ENCODE data around the gene SMARCC1. TPM values are rescaled to one million over a fixed set of nuclear protein-coding genes. Genes with fewer than 3 reads are reported as not detected.

SMARCC1 gene
- total and polyA plus RNA-seq, 4 donors: 12.5 to 66.8 (median 40.8) TPM

GRCh38 chr3:47628426-47628825 lies 153.3 kb downstream of the SMARCC1 start:
- Histone ChIP-seq H3K4me1 (ENCODE audit: control insufficient read depth in 1 of 2, insufficient read depth in 2 of 2, low read length in 2 of 2) (no peaks in the 10 kb centered on the region), H3K27me3 (ENCODE audit: control insufficient read depth in 1 of 2, insufficient read depth in 2 of 2, low read length in 1 of 2) (no peaks in the 10 kb centered on the region), H3K36me3 (ENCODE audit: control insufficient read depth in 1 of 2, insufficient read depth in 2 of 2, low read length in 1 of 2) (peaks cover 0 to 4% of the 10 kb centered on the region in 2 donors), H3K9me3 (ENCODE audit: control insufficient read depth, low read length) (no peaks in the 10 kb centered on the region), H3K4me3 (ENCODE audit: low read length in 2 of 2) (no peak overlapping the region), H3K27ac (ENCODE audit: low read depth in 1 of 2, low read length in 2 of 2) (no peak overlapping the region)
- intact Hi-C loops (cut with DNase I): no loop called here
- ATAC-seq (ENCODE audit: low FRiP score): no peak
- WGBS, 2 donors: 86 to 88% methylated on average over 6 of the region's 6 CpGs
- DNase-seq: no peak

- no peak for ATAC-seq (ENCODE audit: low FRiP score)
- H3K9me3 ChIP-seq (ENCODE audit: control insufficient read depth, low read length): no peaks in the 10 kb centered on the region
- peaks cover 0 to 11% of the 10 kb centered on the region in 2 donors for H3K36me3 ChIP-seq (ENCODE audit: control insufficient read depth in 1 of 2, insufficient read depth in 2 of 2, low read length in 1 of 2)
- 83% methylated on average over 3 of the region's 3 CpGs for WGBS, 2 donors
- intact Hi-C loops (cut with DNase I): no loop called here
- H3K4me3 ChIP-seq (ENCODE audit: low read length in 2 of 2): no peak overlapping the region
- no peak overlapping the region for H3K27ac ChIP-seq (ENCODE audit: low read depth in 1 of 2, low read length in 2 of 2)
- no peaks in the 10 kb centered on the region for H3K27me3 ChIP-seq (ENCODE audit: control insufficient read depth in 1 of 2, insufficient read depth in 2 of 2, low read length in 1 of 2)
- no peaks in the 10 kb centered on the region for H3K4me1 ChIP-seq (ENCODE audit: control insufficient read depth in 1 of 2, insufficient read depth in 2 of 2, low read length in 2 of 2)
- no peak for DNase-seq
These were observed 158.8 kb downstream of the SMARCC1 start for GRCh38 chr3:47622671-47623461.

GRCh38 chr3:47617086-47618010 lies 164.3 kb downstream of the SMARCC1 start:
- ATAC-seq (ENCODE audit: low FRiP score) (no peak), DNase-seq (no peak)
- H3K4me3 ChIP-seq (ENCODE audit: low read length in 2 of 2): no peak overlapping the region
- intact Hi-C loops (cut with DNase I): no loop called here
- 70 to 74% methylated on average over 5 of the region's 5 CpGs for WGBS, 2 donors
- H3K9me3 ChIP-seq (ENCODE audit: control insufficient read depth, low read length): no peaks in the 10 kb centered on the region
- no peaks in the 10 kb centered on the region for H3K27me3 ChIP-seq (ENCODE audit: control insufficient read depth in 1 of 2, insufficient read depth in 2 of 2, low read length in 1 of 2)
- H3K27ac ChIP-seq (ENCODE audit: low read depth in 1 of 2, low read length in 2 of 2): no peak overlapping the region
- H3K4me1 ChIP-seq (ENCODE audit: control insufficient read depth in 1 of 2, insufficient read depth in 2 of 2, low read length in 2 of 2): peaks cover 0 to 3% of the 10 kb centered on the region in 2 donors
- H3K36me3 ChIP-seq (ENCODE audit: control insufficient read depth in 1 of 2, insufficient read depth in 2 of 2, low read length in 1 of 2): peaks cover 0 to 9% of the 10 kb centered on the region in 2 donors

DNA sequence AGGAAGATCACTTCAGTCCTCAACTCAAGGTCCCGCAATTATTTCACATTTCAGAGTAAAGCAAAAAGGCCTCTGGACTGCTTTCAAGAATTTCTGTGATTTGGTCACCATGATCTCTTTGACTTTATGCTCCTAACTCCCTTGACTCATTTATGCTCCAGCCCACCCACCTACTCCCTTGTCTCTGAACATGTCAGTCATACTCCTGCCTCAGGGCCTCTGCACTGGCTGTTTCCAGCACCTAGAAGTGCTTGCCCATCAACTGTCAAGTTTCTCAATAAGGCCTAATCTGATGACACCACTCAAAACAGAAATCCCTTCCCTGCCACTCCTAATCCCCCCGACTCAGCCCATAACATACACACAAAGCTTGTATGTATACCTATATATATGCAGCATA lies 166.9 kb downstream of the SMARCC1 start:
- Histone ChIP-seq H3K36me3 (ENCODE audit: control insufficient read depth in 1 of 2, insufficient read depth in 2 of 2, low read length in 1 of 2) (peaks cover 2 to 12% of the 10 kb centered on the region in 2 donors), H3K4me3 (ENCODE audit: low read length in 2 of 2) (no peak overlapping the region), H3K27me3 (ENCODE audit: control insufficient read depth in 1 of 2, insufficient read depth in 2 of 2, low read length in 1 of 2) (no peaks in the 10 kb centered on the region), H3K27ac (ENCODE audit: low read depth in 1 of 2, low read length in 2 of 2) (no peak overlapping the region), H3K9me3 (ENCODE audit: control insufficient read depth, low read length) (no peaks in the 10 kb centered on the region), H3K4me1 (ENCODE audit: control insufficient read depth in 1 of 2, insufficient read depth in 2 of 2, low read length in 2 of 2) (peaks cover 0 to 10% of the 10 kb centered on the region in 2 donors)
- intact Hi-C loops (cut with DNase I): loop anchor here in 1 of 2 donors (5.0 kb wide), 1 partner anchor 188 kb away; the partner anchor contains the start of gene DHX30
- no peak for ATAC-seq (ENCODE audit: low FRiP score)
- no peak for DNase-seq
- WGBS, 2 donors: 97 to 98% methylated on average over 2 of the region's 2 CpGs

DNA sequence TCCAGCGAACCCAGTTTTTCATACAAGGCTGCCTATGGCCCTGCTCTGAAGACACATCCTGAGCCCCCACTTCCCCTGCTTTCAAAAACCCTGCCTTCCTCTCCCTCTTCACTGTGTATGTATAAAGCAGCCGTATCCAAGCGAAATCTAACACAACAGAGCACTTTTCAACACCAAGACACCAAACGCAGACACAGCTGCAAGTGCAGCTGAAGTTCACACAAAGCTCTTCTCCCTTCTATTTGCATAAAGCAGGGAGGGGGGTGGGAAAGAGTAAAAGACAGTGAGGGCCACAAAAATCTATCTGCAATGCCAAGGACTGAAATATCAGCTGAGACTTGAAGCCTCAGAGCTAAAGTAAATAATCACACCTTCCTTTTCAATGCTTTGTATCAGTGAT lies 168.0 kb downstream of the SMARCC1 start:
- Histone ChIP-seq H3K9me3 (ENCODE audit: control insufficient read depth, low read length) (no peaks in the 10 kb centered on the region), H3K27ac (ENCODE audit: low read depth in 1 of 2, low read length in 2 of 2) (peak overlapping the region in 1 of 2 donors; percentile 11), H3K4me3 (ENCODE audit: low read length in 2 of 2) (no peak overlapping the region), H3K4me1 (ENCODE audit: control insufficient read depth in 1 of 2, insufficient read depth in 2 of 2, low read length in 2 of 2) (peaks cover 0 to 10% of the 10 kb centered on the region in 2 donors), H3K36me3 (ENCODE audit: control insufficient read depth in 1 of 2, insufficient read depth in 2 of 2, low read length in 1 of 2) (peaks cover 3 to 5% of the 10 kb centered on the region in 2 donors), H3K27me3 (ENCODE audit: control insufficient read depth in 1 of 2, insufficient read depth in 2 of 2, low read length in 1 of 2) (no peaks in the 10 kb centered on the region)
- intact Hi-C loops (cut with DNase I): loop anchor here in 1 of 2 donors (5.0 kb wide), 1 partner anchor 189 kb away; the partner anchor contains the start of gene DHX30
- DNase-seq: no peak
- 83 to 89% methylated on average over 4 of the region's 4 CpGs for WGBS, 2 donors
- no peak for ATAC-seq (ENCODE audit: low FRiP score)

GRCh38 chr3:47612879-47613278 lies 168.8 kb downstream of the SMARCC1 start:
- Histone ChIP-seq H3K9me3 (ENCODE audit: control insufficient read depth, low read length) (no peaks in the 10 kb centered on the region), H3K4me1 (ENCODE audit: control insufficient read depth in 1 of 2, insufficient read depth in 2 of 2, low read length in 2 of 2) (peaks cover 0 to 10% of the 10 kb centered on the region in 2 donors), H3K27ac (ENCODE audit: low read depth in 1 of 2, low read length in 2 of 2) (peak overlapping the region in 1 of 2 donors; percentile 59), H3K4me3 (ENCODE audit: low read length in 2 of 2) (peak overlapping the region in 1 of 2 donors; percentile 20), H3K36me3 (ENCODE audit: control insufficient read depth in 1 of 2, insufficient read depth in 2 of 2, low read length in 1 of 2) (peaks cover 3% of the 10 kb centered on the region in 2 donors), H3K27me3 (ENCODE audit: control insufficient read depth in 1 of 2, insufficient read depth in 2 of 2, low read length in 1 of 2) (no peaks in the 10 kb centered on the region)
- DNase-seq (no peak), ATAC-seq (ENCODE audit: low FRiP score) (no peak)
- WGBS, 2 donors: 71 to 94% methylated on average over 2 of the region's 2 CpGs
- intact Hi-C loops (cut with DNase I): loop anchor here in 1 of 2 donors (5.0 kb wide), 1 partner anchor 189 kb away; the partner anchor contains the start of gene DHX30

- no peak for DNase-seq
- H3K36me3 ChIP-seq (ENCODE audit: control insufficient read depth in 1 of 2, insufficient read depth in 2 of 2, low read length in 1 of 2): peaks cover 3% of the 10 kb centered on the region in 2 donors
- no peak overlapping the region for H3K4me3 ChIP-seq (ENCODE audit: low read length in 2 of 2)
- peaks cover 0 to 10% of the 10 kb centered on the region in 2 donors for H3K4me1 ChIP-seq (ENCODE audit: control insufficient read depth in 1 of 2, insufficient read depth in 2 of 2, low read length in 2 of 2)
- H3K27ac ChIP-seq (ENCODE audit: low read depth in 1 of 2, low read length in 2 of 2): no peak overlapping the region
- intact Hi-C loops (cut with DNase I): loop anchor here in 1 of 2 donors (5.0 kb wide), 1 partner anchor 190 kb away; the partner anchor contains the start of gene DHX30
- H3K9me3 ChIP-seq (ENCODE audit: control insufficient read depth, low read length): no peaks in the 10 kb centered on the region
- H3K27me3 ChIP-seq (ENCODE audit: control insufficient read depth in 1 of 2, insufficient read depth in 2 of 2, low read length in 1 of 2): no peaks in the 10 kb centered on the region
- ATAC-seq (ENCODE audit: low FRiP score): peak; percentile 76
These were observed 169.5 kb downstream of the SMARCC1 start for GRCh38 chr3:47612178-47612577.

DNA sequence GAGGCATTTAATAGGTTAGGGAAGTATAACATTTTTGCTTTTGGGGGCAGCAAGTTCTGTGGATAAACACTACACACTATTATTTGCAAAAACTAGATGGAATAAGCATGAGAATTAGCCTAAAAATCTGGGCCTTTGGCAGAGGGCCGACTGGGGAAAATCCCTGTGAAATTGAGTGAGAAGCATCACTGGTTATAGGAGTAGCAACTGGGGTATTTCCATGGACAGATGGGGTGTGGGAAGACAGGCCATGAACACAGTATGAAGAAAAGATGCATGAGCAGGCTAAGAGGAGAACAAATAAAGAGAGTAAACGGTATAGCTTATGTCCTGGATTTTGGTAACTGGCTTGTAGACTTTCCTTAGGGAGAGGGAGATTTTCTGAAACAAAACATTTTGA lies 170.1 kb downstream of the SMARCC1 start:
- ATAC-seq (ENCODE audit: low FRiP score) (peak; percentile 11), DNase-seq (no peak)
- Histone ChIP-seq H3K4me1 (ENCODE audit: control insufficient read depth in 1 of 2, insufficient read depth in 2 of 2, low read length in 2 of 2) (peaks cover 0 to 10% of the 10 kb centered on the region in 2 donors), H3K36me3 (ENCODE audit: control insufficient read depth in 1 of 2, insufficient read depth in 2 of 2, low read length in 1 of 2) (peaks cover 3% of the 10 kb centered on the region in 2 donors), H3K27me3 (ENCODE audit: control insufficient read depth in 1 of 2, insufficient read depth in 2 of 2, low read length in 1 of 2) (no peaks in the 10 kb centered on the region), H3K4me3 (ENCODE audit: low read length in 2 of 2) (no peak overlapping the region), H3K9me3 (ENCODE audit: control insufficient read depth, low read length) (no peaks in the 10 kb centered on the region), H3K27ac (ENCODE audit: low read depth in 1 of 2, low read length in 2 of 2) (peak overlapping the region in 1 of 2 donors; percentile 80)
- intact Hi-C loops (cut with DNase I): loop anchor here in 1 of 2 donors (5.0 kb wide), 1 partner anchor 191 kb away; the partner anchor contains the start of gene DHX30
- 16 to 27% methylated on average over 2 of the region's 2 CpGs for WGBS, 2 donors

Measured in aorta (tissue), 5 donors.